ENCODE measurements around the gene BTBD9. TPM values are rescaled to one million over a fixed set of nuclear protein-coding genes. Genes with fewer than 3 reads are reported as not detected.

The BTBD9 gene
- total and polyA plus RNA-seq, 2 experiments from 2014 or later, result 8.4 to 10.1 TPM

GRCh38 chr6:38236631-38237030, 403.1 kb downstream of the BTBD9 start:
- no peak overlapping the region for H3K27ac ChIP-seq
- no peaks in the 10 kb centered on the region for H3K27me3 ChIP-seq
- no peaks in the 10 kb centered on the region for H3K36me3 ChIP-seq
- no peak for TF ChIP-seq CTCF (IDR thresholded peaks at IDR 0.05; ENCODE audit: low read depth, low read length)
- H3K4me1 ChIP-seq (ENCODE audit: low read depth), result no peaks in the 10 kb centered on the region
- DNase-seq (ENCODE audit: low read depth in 1 of 2, low spot score in 1 of 2), result no peak
- no peaks in the 10 kb centered on the region for H3K9me3 ChIP-seq (ENCODE audit: low read depth)
- no peak overlapping the region for H3K4me3 ChIP-seq

DNA sequence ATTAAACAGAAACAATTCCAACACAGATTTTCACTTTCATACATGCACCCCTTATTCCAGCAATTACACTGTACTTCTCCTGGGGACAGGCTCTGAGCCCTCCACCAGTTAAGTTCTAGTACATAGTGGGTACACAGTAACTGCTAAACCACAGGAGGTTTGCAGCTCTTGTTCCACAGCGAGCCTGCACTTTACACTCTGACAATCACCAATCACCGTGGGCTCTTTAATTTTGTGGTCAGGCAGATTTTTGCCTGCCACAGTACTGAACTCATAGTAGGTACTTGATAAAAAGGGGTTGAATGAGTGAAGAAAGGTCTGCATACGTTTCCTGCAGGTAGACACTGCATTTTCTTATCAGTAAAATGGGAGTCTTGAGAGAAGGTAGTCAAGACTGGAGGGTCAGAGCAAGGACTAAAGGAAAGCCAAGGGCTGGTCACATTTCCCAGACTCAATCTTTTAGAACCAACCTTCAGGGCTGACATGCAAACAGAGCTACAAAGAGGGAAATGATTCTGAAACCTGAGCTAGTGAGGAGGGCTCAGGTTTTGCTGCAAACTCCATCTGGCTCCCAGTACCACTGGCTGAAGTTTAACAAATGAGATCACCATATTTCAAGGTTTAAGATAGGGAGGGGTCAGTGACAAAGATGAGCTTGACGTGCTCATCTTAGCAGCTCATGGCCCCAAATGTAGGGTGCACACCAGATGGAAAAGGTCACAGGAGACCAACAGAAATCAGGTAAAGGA, 404.6 kb downstream of the BTBD9 start:
- Histone ChIP-seq H3K36me3 (no peaks in the 10 kb centered on the region), H3K4me3 (no peak overlapping the region), H3K4me1 (ENCODE audit: low read depth) (no peaks in the 10 kb centered on the region), H3K27ac (no peak overlapping the region), H3K9me3 (ENCODE audit: low read depth) (no peaks in the 10 kb centered on the region), H3K27me3 (no peaks in the 10 kb centered on the region)
- no peak for TF ChIP-seq CTCF (IDR thresholded peaks at IDR 0.05; ENCODE audit: low read depth, low read length)
- DNase-seq (ENCODE audit: low read depth in 1 of 2, low spot score in 1 of 2), result no peak

- H3K4me1 ChIP-seq (ENCODE audit: low read depth), result no peaks in the 10 kb centered on the region
- no peaks in the 10 kb centered on the region for H3K9me3 ChIP-seq (ENCODE audit: low read depth)
- no peaks in the 10 kb centered on the region for H3K36me3 ChIP-seq
- no peak overlapping the region for H3K27ac ChIP-seq
- TF ChIP-seq CTCF (IDR thresholded peaks at IDR 0.05; ENCODE audit: low read depth, low read length), result no peak
- no peaks in the 10 kb centered on the region for H3K27me3 ChIP-seq
- no peak for DNase-seq (ENCODE audit: low read depth in 1 of 2, low spot score in 1 of 2)
- no peak overlapping the region for H3K4me3 ChIP-seq
These were observed 405.6 kb downstream of the BTBD9 start for GRCh38 chr6:38234141-38234540.

- no peak overlapping the region for H3K27ac ChIP-seq
- no peaks in the 10 kb centered on the region for H3K4me1 ChIP-seq (ENCODE audit: low read depth)
- no peaks in the 10 kb centered on the region for H3K27me3 ChIP-seq
- TF ChIP-seq CTCF (IDR thresholded peaks at IDR 0.05; ENCODE audit: low read depth, low read length), result no peak
- H3K36me3 ChIP-seq, result no peaks in the 10 kb centered on the region
- H3K9me3 ChIP-seq (ENCODE audit: low read depth), result no peaks in the 10 kb centered on the region
- DNase-seq (ENCODE audit: low read depth in 1 of 2, low spot score in 1 of 2), result no peak
- no peak overlapping the region for H3K4me3 ChIP-seq
These were observed 406.5 kb downstream of the BTBD9 start for GRCh38 chr6:38233161-38233791.

DNA sequence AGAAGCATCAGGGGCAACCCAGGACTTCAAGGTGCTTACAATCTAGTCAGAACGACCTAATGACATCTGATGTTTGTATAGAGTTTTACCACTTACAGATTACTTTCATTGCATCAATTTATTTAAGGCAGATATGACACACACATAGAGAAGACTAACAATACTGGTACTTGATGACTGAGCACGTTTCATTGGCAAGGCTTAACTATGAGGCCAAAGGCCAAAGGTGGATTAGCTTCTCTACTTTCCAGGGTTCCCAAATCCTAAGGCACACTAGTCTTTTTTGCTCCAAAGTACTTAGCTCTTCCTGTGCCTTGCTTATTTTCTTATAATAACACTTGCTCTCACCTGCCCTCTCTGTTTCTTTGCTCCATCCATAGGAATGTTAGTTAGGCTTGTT, 414.0 kb downstream of the BTBD9 start:
- DNase-seq (ENCODE audit: low read depth in 1 of 2, low spot score in 1 of 2), result no peak
- Histone ChIP-seq H3K9me3 (ENCODE audit: low read depth) (no peaks in the 10 kb centered on the region), H3K27ac (no peak overlapping the region), H3K4me3 (no peak overlapping the region), H3K36me3 (no peaks in the 10 kb centered on the region), H3K4me1 (ENCODE audit: low read depth) (no peaks in the 10 kb centered on the region), H3K27me3 (no peaks in the 10 kb centered on the region)
- no peak for TF ChIP-seq CTCF (IDR thresholded peaks at IDR 0.05; ENCODE audit: low read depth, low read length)
